A204.1 (cell line): ENCODE data around the gene ALG10B.

ENCODE experiments used
- FAIRE-seq: peaks from 2 replicates; lab custom pipeline; 2012; peaks lifted over from hg19 to GRCh38; lab: Jason Lieb, UNC

The ALG10B gene

GRCh38 chr12:38374751-38375150 is 58.2 kb downstream of the ALG10B start:
- no peak for FAIRE-seq
